SU-DHL-6 (cell line): ENCODE data around the gene XIST.
A peak's percentile ranks its signal among the peaks of the same experiment; 100 is the strongest.

Source experiments
- H2AFZ ChIP-seq: fragments of 200-600 bp; sonication (generic); 2 replicates; pipeline ENCODE4 v1.6.1; 2014; ENCODE audit warnings: low read depth, mild to moderate bottlenecking, moderate library complexity, mixed read lengths, antibody characterized with exemption, low read length; ENCODE audit not compliant: severe bottlenecking
- H3F3A ChIP-seq: fragments of 200-600 bp; shearing (Covaris generic); 2 replicates; pipeline ENCODE4 v1.6.0; 2016; ENCODE audit warnings: antibody characterized with exemption, mild to moderate bottlenecking; ENCODE audit not compliant: insufficient read depth
- H3K27ac ChIP-seq: fragments of 200-600 bp; sonication (generic); 2 replicates; pipeline ENCODE4 v1.5.1; 2016; ENCODE audit warnings: low read depth, mild to moderate bottlenecking, low read length, moderate library complexity, mixed read lengths
- H3K27me3 ChIP-seq: fragments of 200-600 bp; sonication (generic), shearing (Covaris generic); 2 replicates; pipeline ENCODE4 v1.6.0; 2014; ENCODE audit warnings: mild to moderate bottlenecking, low read length
- H3K36me3 ChIP-seq: fragments of 200-600 bp; sonication (generic); 2 replicates; pipeline ENCODE4 v1.6.1; 2014; ENCODE audit warnings: mild to moderate bottlenecking, low read length, mixed read lengths
- H3K4me2 ChIP-seq: fragments of 300-600, 200-600 bp; shearing (Covaris generic), sonication (generic); 2 replicates; pipeline ENCODE4 v1.6.0; 2014; ENCODE audit warnings: low read length, low read depth, mild to moderate bottlenecking; ENCODE audit not compliant: poor library complexity, severe bottlenecking
- H3K4me3 ChIP-seq: fragments of 200-600 bp; sonication (generic); 2 replicates; pipeline ENCODE4 v1.5.1; 2014; ENCODE audit warnings: antibody characterized with exemption, low read length, mild to moderate bottlenecking, mixed read lengths; ENCODE audit not compliant: insufficient read depth, poor library complexity, severe bottlenecking
- H3K79me2 ChIP-seq: fragments of 200-600 bp; sonication (generic); 2 replicates; pipeline ENCODE4 v1.6.1; 2014; ENCODE audit warnings: mild to moderate bottlenecking, low read length, moderate library complexity; ENCODE audit not compliant: insufficient read depth
- H3K9ac ChIP-seq: fragments of 200-600 bp; sonication (generic); 2 replicates; pipeline ENCODE4 v1.7.0; 2014; ENCODE audit warnings: mild to moderate bottlenecking, low read length
- H3K9me2 ChIP-seq: fragments of 200-600 bp; sonication (generic); replicated peaks from 2 replicates; pipeline ENCODE4 v1.6.1; 2014; ENCODE audit warnings: low read length; ENCODE audit not compliant: insufficient read depth
- H3K9me3 ChIP-seq: fragments of 200-600 bp; sonication (generic); 2 replicates; pipeline ENCODE4 v1.6.1; 2014; ENCODE audit warnings: low read length, mixed read lengths; ENCODE audit not compliant: insufficient read depth
- H4K20me1 ChIP-seq: fragments of 200-600 bp; sonication (generic); 2 replicates; pipeline ENCODE4 v1.6.1; 2014; ENCODE audit warnings: low read depth, mild to moderate bottlenecking, antibody characterized with exemption, low read length, moderate library complexity, mixed read lengths
- CTCF ChIP-seq: fragments of 200-600 bp; sonication (generic); IDR thresholded peaks from one replicate; pipeline ENCODE4 v1.5.1; 2017; ENCODE audit warnings: antibody characterized with exemption, mild to moderate bottlenecking, low read length, moderate library complexity; ENCODE audit not compliant: insufficient read depth, poor library complexity, severe bottlenecking
- EZH2phosphoT487 ChIP-seq: fragments of 200-600 bp; sonication (generic), shearing (Covaris generic); conservative IDR thresholded peaks from 2 replicates; pipeline ENCODE4 v1.6.1; 2018; ENCODE audit warnings: mild to moderate bottlenecking, antibody characterized with exemption, low read length, moderate library complexity, mixed read lengths

XIST gene

GRCh38 chrX:73855546-73855945 is 3.0 kb upstream of the XIST start:
- H3K36me3 ChIP-seq: no peaks in the 10 kb centered on the region
- H2AFZ ChIP-seq: no peak overlapping the region
- no peak overlapping the region for H3K4me2 ChIP-seq
- no peak overlapping the region for H3K27ac ChIP-seq
- no peaks in the 10 kb centered on the region for H3K27me3 ChIP-seq
- no peak for TF ChIP-seq EZH2phosphoT487
- peak; percentile 41 for TF ChIP-seq CTCF
- H4K20me1 ChIP-seq: no peaks in the 10 kb centered on the region
- no peaks in the 10 kb centered on the region for H3F3A ChIP-seq
- no peak overlapping the region for H3K9ac ChIP-seq
- no peaks in the 10 kb centered on the region for H3K79me2 ChIP-seq
- no peaks in the 10 kb centered on the region for H3K9me2 ChIP-seq
- H3K9me3 ChIP-seq: no peaks in the 10 kb centered on the region
- no peak overlapping the region for H3K4me3 ChIP-seq

- Histone ChIP-seq H3K27ac (no peak overlapping the region), H3F3A (no peaks in the 10 kb centered on the region), H3K79me2 (no peaks in the 10 kb centered on the region), H3K9me3 (no peaks in the 10 kb centered on the region), H2AFZ (no peak overlapping the region), H3K27me3 (no peaks in the 10 kb centered on the region), H3K9me2 (no peaks in the 10 kb centered on the region), H3K9ac (no peak overlapping the region), H3K36me3 (no peaks in the 10 kb centered on the region), H3K4me3 (no peak overlapping the region), H4K20me1 (no peaks in the 10 kb centered on the region), H3K4me2 (no peak overlapping the region)
- TF ChIP-seq CTCF (no peak), EZH2phosphoT487 (no peak)
Observed at GRCh38 chrX:73852022-73852421, 492 bp downstream of the XIST start.

- Histone ChIP-seq H4K20me1 (no peaks in the 10 kb centered on the region), H3K9me2 (no peaks in the 10 kb centered on the region), H2AFZ (no peak overlapping the region), H3K4me2 (no peak overlapping the region), H3K79me2 (no peaks in the 10 kb centered on the region), H3F3A (no peaks in the 10 kb centered on the region), H3K9ac (no peak overlapping the region), H3K27ac (no peak overlapping the region), H3K27me3 (no peaks in the 10 kb centered on the region), H3K36me3 (no peaks in the 10 kb centered on the region), H3K9me3 (no peaks in the 10 kb centered on the region), H3K4me3 (no peak overlapping the region)
- TF ChIP-seq EZH2phosphoT487 (no peak), CTCF (no peak)
Observed at GRCh38 chrX:73851014-73852009, 1.2 kb downstream of the XIST start.
